Loucy (cell line): ENCODE data around the gene NHSL1.

Experiments used
- CTCF ChIP-seq: fragments of 200-600 bp; sonication (generic); conservative IDR thresholded peaks from 2 replicates; pipeline ENCODE4 v1.5.1; 2014; ENCODE audit warnings: mild to moderate bottlenecking, antibody characterized with exemption, low read length
- EZH2phosphoT487 ChIP-seq: fragments of 200-600 bp; IDR thresholded peaks from 2 replicates; pipeline ENCODE4 v1.6.1; 2018; ENCODE audit warnings: antibody characterized with exemption, mild to moderate bottlenecking, moderate library complexity, borderline replicate concordance

GRCh38 chr6:138507977-138508675 is 8.8 kb upstream of the NHSL1 start:
- TF ChIP-seq CTCF (no peak), EZH2phosphoT487 (no peak)
